Amniotic stem cell (primary cell): ENCODE data around the gene CASZ1.
A peak's percentile ranks its signal among the peaks of the same experiment; 100 is the strongest.

Source experiments
- DNase-seq: peaks from one replicate; lab custom pipeline; 2025; lab: John Stamatoyannopoulos, UW

CASZ1 gene

GRCh38 chr1:10728595-10729410 lies 67.6 kb downstream of the CASZ1 start:
- DNase-seq: no peak

- no peak for DNase-seq
Observed at GRCh38 chr1:10727751-10728232, 68.7 kb downstream of the CASZ1 start.

GRCh38 chr1:10726355-10726754 lies 70.1 kb downstream of the CASZ1 start:
- no peak for DNase-seq

- peak; percentile 29 for DNase-seq
Observed at GRCh38 chr1:10724948-10725847, 71.2 kb downstream of the CASZ1 start.

- DNase-seq: no peak
Observed at GRCh38 chr1:10724511-10724910, 71.9 kb downstream of the CASZ1 start.

- no peak for DNase-seq
Observed at GRCh38 chr1:10724052-10724494, 72.4 kb downstream of the CASZ1 start.

GRCh38 chr1:10723317-10723716 lies 73.1 kb downstream of the CASZ1 start:
- DNase-seq: no peak

GRCh38 chr1:10722803-10723202 lies 73.6 kb downstream of the CASZ1 start:
- DNase-seq: no peak

GRCh38 chr1:10721381-10722321 lies 74.8 kb downstream of the CASZ1 start:
- DNase-seq: no peak

GRCh38 chr1:10720635-10721034 lies 75.8 kb downstream of the CASZ1 start:
- DNase-seq: no peak

- DNase-seq: no peak
Observed at GRCh38 chr1:10718083-10718415, 78.4 kb downstream of the CASZ1 start.

GRCh38 chr1:10717296-10718082 lies 79.0 kb downstream of the CASZ1 start:
- no peak for DNase-seq

- no peak for DNase-seq
Observed at GRCh38 chr1:10716840-10717239, 79.6 kb downstream of the CASZ1 start.

- DNase-seq: no peak
Observed at GRCh38 chr1:10714337-10715114, 81.9 kb downstream of the CASZ1 start.

- DNase-seq: no peak
Observed at GRCh38 chr1:10713614-10714013, 82.8 kb downstream of the CASZ1 start.

- DNase-seq: no peak
Observed at GRCh38 chr1:10712568-10713362, 83.7 kb downstream of the CASZ1 start.

- no peak for DNase-seq
Observed at GRCh38 chr1:10710489-10710888, 86.0 kb downstream of the CASZ1 start.

- no peak for DNase-seq
Observed at GRCh38 chr1:10709646-10710045, 86.8 kb downstream of the CASZ1 start.

- DNase-seq: no peak
Observed at GRCh38 chr1:10709165-10709564, 87.3 kb downstream of the CASZ1 start.
